ENCODE measurements around the gene AGK. TPM values are rescaled to one million over a fixed set of nuclear protein-coding genes. Genes with fewer than 3 reads are reported as not detected.

Gene AGK
- total RNA-seq, 1 donor from 2014 or later: 28.6 TPM

DNA sequence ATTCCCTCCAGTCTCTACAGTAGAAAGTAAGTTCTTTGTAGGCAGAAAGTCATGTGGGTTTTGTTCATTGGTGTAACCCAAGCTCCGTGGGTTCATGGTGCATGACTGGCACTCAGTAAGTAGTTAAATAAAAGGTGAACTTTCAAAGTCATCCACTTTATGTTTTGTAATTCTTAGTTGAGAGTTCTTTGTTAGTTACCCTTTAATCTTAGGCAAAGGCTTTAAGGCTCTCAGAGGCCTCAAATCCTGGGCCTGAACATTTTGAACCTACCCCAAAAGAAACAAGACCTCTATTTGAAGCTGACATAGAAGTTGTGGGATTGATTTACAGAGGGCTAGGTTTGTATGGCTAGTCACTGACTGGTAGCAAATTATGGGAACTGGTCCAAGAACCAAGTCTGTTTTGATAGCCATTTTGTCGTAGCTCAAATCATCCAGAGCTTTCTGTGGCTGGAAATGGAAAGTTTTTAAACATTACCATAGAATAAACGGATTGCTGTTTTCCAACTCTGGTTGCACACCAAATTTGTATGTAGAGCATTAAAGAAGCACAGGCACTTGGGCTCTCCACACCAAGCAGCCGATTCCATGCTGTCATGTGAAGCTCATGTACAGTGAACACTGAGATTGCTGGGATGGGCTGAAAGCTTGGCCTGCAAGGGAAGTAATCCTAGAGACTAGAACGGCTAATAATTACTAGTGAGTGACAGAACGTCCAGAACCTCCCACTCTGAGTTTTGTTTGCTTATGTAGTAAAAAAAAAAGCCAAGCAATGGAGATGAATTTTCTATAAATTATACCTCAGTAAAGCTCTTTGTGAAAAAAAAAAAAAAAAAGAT lies 97.3 kb downstream of the AGK start:
- Histone ChIP-seq H2AFZ (ENCODE audit: low read depth, low read length) (no peak overlapping the region), H3K9ac (ENCODE audit: low read length) (peak overlapping the region; percentile 19), H3K4me2 (ENCODE audit: low read length) (no peak overlapping the region), H4K20me1 (ENCODE audit: insufficient read depth, low read length) (no peaks in the 10 kb centered on the region), H3K36me3 (ENCODE audit: insufficient read depth, low read length) (peaks cover 7% of the 10 kb centered on the region), H3K4me3 (ENCODE audit: insufficient read depth, low read depth, low read length) (no peak overlapping the region), H3K9me3 (ENCODE audit: insufficient read depth, low read depth, low read length) (no peaks in the 10 kb centered on the region), H3K27me3 (ENCODE audit: insufficient read depth, low read length) (no peaks in the 10 kb centered on the region), H3K4me1 (ENCODE audit: insufficient read depth, low read length) (peaks cover 13% of the 10 kb centered on the region), H3K79me2 (ENCODE audit: insufficient read depth, low read length) (no peaks in the 10 kb centered on the region), H3K27ac (ENCODE audit: low read depth, low read length) (no peak overlapping the region)
- Mint-ChIP-seq H3K36me3 (ENCODE audit: low read depth, unreplicated experiment) (peaks cover 4% of the 10 kb centered on the region), H3K4me3 (ENCODE audit: unreplicated experiment) (no peak overlapping the region), H3K27ac (ENCODE audit: unreplicated experiment) (no peak overlapping the region), H3K9me3 (ENCODE audit: unreplicated experiment) (no peaks in the 10 kb centered on the region), H3K4me1 (ENCODE audit: low read depth, unreplicated experiment) (peaks cover 16% of the 10 kb centered on the region), H3K27me3 (ENCODE audit: low read depth, unreplicated experiment) (no peaks in the 10 kb centered on the region)
- TF ChIP-seq, protein P1, sequence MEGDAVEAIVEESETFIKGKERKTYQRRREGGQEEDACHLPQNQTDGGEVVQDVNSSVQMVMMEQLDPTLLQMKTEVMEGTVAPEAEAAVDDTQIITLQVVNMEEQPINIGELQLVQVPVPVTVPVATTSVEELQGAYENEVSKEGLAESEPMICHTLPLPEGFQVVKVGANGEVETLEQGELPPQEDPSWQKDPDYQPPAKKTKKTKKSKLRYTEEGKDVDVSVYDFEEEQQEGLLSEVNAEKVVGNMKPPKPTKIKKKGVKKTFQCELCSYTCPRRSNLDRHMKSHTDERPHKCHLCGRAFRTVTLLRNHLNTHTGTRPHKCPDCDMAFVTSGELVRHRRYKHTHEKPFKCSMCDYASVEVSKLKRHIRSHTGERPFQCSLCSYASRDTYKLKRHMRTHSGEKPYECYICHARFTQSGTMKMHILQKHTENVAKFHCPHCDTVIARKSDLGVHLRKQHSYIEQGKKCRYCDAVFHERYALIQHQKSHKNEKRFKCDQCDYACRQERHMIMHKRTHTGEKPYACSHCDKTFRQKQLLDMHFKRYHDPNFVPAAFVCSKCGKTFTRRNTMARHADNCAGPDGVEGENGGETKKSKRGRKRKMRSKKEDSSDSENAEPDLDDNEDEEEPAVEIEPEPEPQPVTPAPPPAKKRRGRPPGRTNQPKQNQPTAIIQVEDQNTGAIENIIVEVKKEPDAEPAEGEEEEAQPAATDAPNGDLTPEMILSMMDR (IDR thresholded peaks at IDR 0.05; ENCODE audit: insufficient read depth, low read depth, low read length): no peak
- DNase-seq (ENCODE audit: low read depth) (no peak), FAIRE-seq (no peak)

DNA sequence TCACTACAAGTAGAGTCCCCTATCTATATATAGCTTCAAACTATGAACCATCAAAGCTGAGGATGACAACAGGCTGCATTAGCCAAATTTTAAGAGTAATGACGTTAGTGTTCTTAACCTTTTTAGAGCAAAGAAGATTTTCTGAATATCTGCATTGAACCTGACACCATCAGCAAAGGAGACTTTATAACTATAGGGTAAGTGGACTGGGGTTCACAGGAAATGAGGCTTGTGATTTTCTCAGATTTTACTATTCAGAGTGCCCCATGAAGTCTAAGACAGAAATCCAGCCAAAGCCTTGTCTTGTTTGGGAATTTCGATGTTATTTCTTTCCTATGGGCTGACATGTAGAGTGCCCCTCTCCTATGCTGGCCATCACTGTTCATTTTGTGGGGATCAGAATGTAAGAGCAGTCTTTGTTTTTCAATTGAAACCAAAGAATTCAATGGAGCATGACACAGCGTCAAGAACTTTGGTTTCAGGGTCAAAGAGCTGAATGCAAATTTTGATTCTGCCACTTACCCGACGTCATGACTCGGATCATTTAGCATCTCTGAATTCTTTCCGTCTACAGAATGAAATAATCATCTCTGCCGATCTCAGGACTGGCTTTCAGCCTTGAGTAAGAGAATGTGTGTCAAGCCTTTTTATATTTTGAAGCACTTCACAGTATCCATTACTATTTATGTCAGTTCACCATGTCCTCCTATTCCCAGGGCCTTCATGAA lies 98.1 kb downstream of the AGK start:
- DNase-seq (ENCODE audit: low read depth) (peak; percentile 56), FAIRE-seq (no peak)
- Histone ChIP-seq H3K36me3 (ENCODE audit: insufficient read depth, low read length) (peaks cover 7% of the 10 kb centered on the region), H3K27ac (ENCODE audit: low read depth, low read length) (peak overlapping the region; percentile 53), H3K9me3 (ENCODE audit: insufficient read depth, low read depth, low read length) (no peaks in the 10 kb centered on the region), H3K27me3 (ENCODE audit: insufficient read depth, low read length) (no peaks in the 10 kb centered on the region), H3K9ac (ENCODE audit: low read length) (peak overlapping the region; percentile 53), H4K20me1 (ENCODE audit: insufficient read depth, low read length) (no peaks in the 10 kb centered on the region), H3K4me1 (ENCODE audit: insufficient read depth, low read length) (peaks cover 13% of the 10 kb centered on the region), H2AFZ (ENCODE audit: low read depth, low read length) (no peak overlapping the region), H3K4me3 (ENCODE audit: insufficient read depth, low read depth, low read length) (no peak overlapping the region), H3K79me2 (ENCODE audit: insufficient read depth, low read length) (no peaks in the 10 kb centered on the region), H3K4me2 (ENCODE audit: low read length) (peak overlapping the region; percentile 7)
- Mint-ChIP-seq H3K27me3 (ENCODE audit: low read depth, unreplicated experiment) (no peaks in the 10 kb centered on the region), H3K4me3 (ENCODE audit: unreplicated experiment) (no peak overlapping the region), H3K36me3 (ENCODE audit: low read depth, unreplicated experiment) (peaks cover 4% of the 10 kb centered on the region), H3K27ac (ENCODE audit: unreplicated experiment) (peak overlapping the region; percentile 80), H3K4me1 (ENCODE audit: low read depth, unreplicated experiment) (peaks cover 16% of the 10 kb centered on the region), H3K9me3 (ENCODE audit: unreplicated experiment) (no peaks in the 10 kb centered on the region)
- no peak for TF ChIP-seq EZH2 (IDR thresholded peaks at IDR 0.05; ENCODE audit: insufficient read depth, low read length)
- TF ChIP-seq, protein P1 (IDR thresholded peaks at IDR 0.05; ENCODE audit: insufficient read depth, low read depth, low read length): no peak
